Liver (tissue), 9 donors: Measurements from ENCODE around the gene NSD1. TPM values are rescaled to one million over a fixed set of nuclear protein-coding genes. Genes with fewer than 3 reads are reported as not detected.

ENCODE experiments used
- DNase-seq: peaks from one replicate; pipeline ENCODE4 v3.0.0-alpha.2; 2017; ENCODE audit warnings: low spot score
- H3K27ac ChIP-seq, 2 donors: one replicate each; pipeline ENCODE4 v1.7.0; 2013; ENCODE audit warnings: inconsistent platforms in 2 of 2, low read length in 2 of 2, control low read depth in 1 of 2, low read depth in 1 of 2, mild to moderate bottlenecking in 1 of 2
- H3K27me3 ChIP-seq, 4 donors: one replicate each; pipeline versions ENCODE4 v1.6.1 to v1.7.0; 2013; ENCODE audit warnings: low read length in 3 of 4, inconsistent platforms in 1 of 4, mild to moderate bottlenecking in 1 of 4, moderate library complexity in 1 of 4; ENCODE audit not compliant: control insufficient read depth in 4 of 4, insufficient read depth in 4 of 4
- H3K36me3 ChIP-seq, 4 donors: one replicate each; pipeline versions ENCODE4 v1.6.1 to v1.7.0; 2013; ENCODE audit warnings: low read length in 3 of 4, mild to moderate bottlenecking in 3 of 4, low read depth in 1 of 4, moderate library complexity in 1 of 4; ENCODE audit not compliant: control insufficient read depth in 4 of 4, insufficient read depth in 3 of 4
- H3K4me1 ChIP-seq, 4 donors: one replicate each; pipeline versions ENCODE4 v1.6.1 to v1.7.0; 2013; ENCODE audit warnings: low read length in 3 of 4, mild to moderate bottlenecking in 3 of 4, moderate library complexity in 1 of 4; ENCODE audit not compliant: control insufficient read depth in 4 of 4, insufficient read depth in 4 of 4
- H3K4me3 ChIP-seq, 3 donors: one replicate each; pipeline versions ENCODE4 v1.6.1 to v1.7.0; 2013; ENCODE audit warnings: low read length in 3 of 3, control low read depth in 1 of 3, low read depth in 1 of 3, mild to moderate bottlenecking in 1 of 3
- H3K9ac ChIP-seq, 2 donors: one replicate each; pipeline ENCODE4 v1.7.0; 2013; ENCODE audit warnings: low read length in 2 of 2, mild to moderate bottlenecking in 2 of 2, moderate library complexity in 2 of 2, control low read depth in 1 of 2, low read depth in 1 of 2
- H3K9me3 ChIP-seq, 4 donors: one replicate each; pipeline versions ENCODE4 v1.6.1 to v1.7.0; 2013; ENCODE audit warnings: low read length in 3 of 4; ENCODE audit not compliant: control insufficient read depth in 4 of 4
- ATF3 ChIP-seq: IDR thresholded peaks from 2 replicates; pipeline ENCODE4 v1.6.1; 2016; ENCODE audit warnings: antibody characterized with exemption
- CTCF ChIP-seq: fragments of 150-350 bp; IDR thresholded peaks from 2 replicates; pipeline ENCODE4 v1.5.1; 2017; ENCODE audit warnings: improper control_type of control experiment, low read depth, low read length; ENCODE audit not compliant: missing input control
- EGR1 ChIP-seq, 2 donors: IDR thresholded peaks; 2 replicates each; pipeline ENCODE4 v1.6.1; 2016 to 2018; ENCODE audit warnings: antibody characterized with exemption in 2 of 2, low read depth in 2 of 2
- HNF4A ChIP-seq, 2 donors: conservative IDR thresholded peaks; 2 replicates each; pipeline ENCODE4 v1.6.1; 2016; ENCODE audit warnings: antibody characterized with exemption in 2 of 2, mild to moderate bottlenecking in 2 of 2
- MAX ChIP-seq: IDR thresholded peaks from 2 replicates; pipeline ENCODE4 v1.6.1; 2016; ENCODE audit warnings: antibody characterized with exemption
- NR2F2 ChIP-seq: IDR thresholded peaks from 2 replicates; pipeline ENCODE4 v1.6.1; 2016; ENCODE audit warnings: antibody characterized with exemption
- RAD21 ChIP-seq, 2 donors: IDR thresholded peaks; 2 replicates each; pipeline ENCODE4 v1.6.1; 2016; ENCODE audit warnings: antibody characterized with exemption in 2 of 2, mild to moderate bottlenecking in 2 of 2
- REST ChIP-seq: IDR thresholded peaks from 2 replicates; pipeline ENCODE4 v1.6.1; 2016; ENCODE audit warnings: antibody characterized with exemption, mild to moderate bottlenecking
- RXRA ChIP-seq, 2 donors: IDR thresholded peaks; 2 replicates each; pipeline ENCODE4 v1.6.1; 2017 to 2018; ENCODE audit warnings: antibody characterized with exemption in 2 of 2, mild to moderate bottlenecking in 1 of 2
- SP1 ChIP-seq: IDR thresholded peaks from 2 replicates; pipeline ENCODE4 v1.6.1; 2018; ENCODE audit warnings: antibody characterized with exemption, mild to moderate bottlenecking
- YY1 ChIP-seq: IDR thresholded peaks from 2 replicates; pipeline ENCODE4 v1.6.1; 2016; ENCODE audit warnings: antibody characterized with exemption, mild to moderate bottlenecking
- WGBS: extraction: QIAGEN DNeasy Blood & Tissue Kit; methylation state at CpG from one replicate; pipeline ENCODE4 v1.1.7; 2013; 5-methylcytosine and 5-hydroxymethylcytosine counted together
- polyA plus RNA-seq, 2 donors: library from polyadenylated mRNA; stranded (reverse) in 1 of 2; unstranded in 1 of 2; fragments of 200-250 nt in 1 of 2; fragments of >200 nt in 1 of 2; fragmentation: Nextera tagmentation in 1 of 2; extraction: Ambion mirVana in 1 of 2; gene quantifications; one replicate each; pipeline versions ENCODE4 v1.2.1 to v1.2.3, GENCODE V29; 2013 to 2015
- total RNA-seq, 2 donors: library from RNA; depleted of rRNA; stranded (reverse); fragments of >200 nt; gene quantifications; one replicate each; pipeline ENCODE4 v1.2.3, GENCODE V29; 2014
- donor health status: healthy.
- donor health status: healthy.
- donor health status: healthy.
- donor health status: healthy.
- donor health status: healthy.

Gene NSD1
- total and polyA plus RNA-seq, 4 donors = 5.3 to 34.1 (median 19.3) TPM

- Histone ChIP-seq H3K4me1 (no peaks in the 10 kb centered on the region), H3K36me3 (peaks cover 8 to 44% (median 36%) of the 10 kb centered on the region in 4 donors), H3K27ac (no peak overlapping the region), H3K27me3 (no peaks in the 10 kb centered on the region), H3K9ac (no peak overlapping the region), H3K4me3 (no peak overlapping the region), H3K9me3 (no peaks in the 10 kb centered on the region)
- no peak for DNase-seq
- TF ChIP-seq EGR1 (IDR thresholded peaks at IDR 0.05; ENCODE audit: low read depth in 2 of 2) (no peak), RXRA (IDR thresholded peaks at IDR 0.05) (no peak), CTCF (no peak), NR2F2 (no peak), RAD21 (IDR thresholded peaks at IDR 0.05) (no peak), YY1 (no peak), MAX (no peak), ATF3 (no peak), HNF4A (conservative IDR thresholded peaks at IDR 0.05) (no peak), REST (no peak)
These were observed 108.2 kb downstream of the NSD1 start for GRCh38 chr5:177241768-177242167.

GRCh38 chr5:177242304-177242703 is 108.7 kb downstream of the NSD1 start:
- Histone ChIP-seq H3K9ac (no peak overlapping the region), H3K27ac (no peak overlapping the region), H3K9me3 (no peaks in the 10 kb centered on the region), H3K27me3 (no peaks in the 10 kb centered on the region), H3K4me1 (no peaks in the 10 kb centered on the region), H3K36me3 (peaks cover 10 to 48% (median 39%) of the 10 kb centered on the region in 4 donors), H3K4me3 (no peak overlapping the region)
- DNase-seq = no peak
- TF ChIP-seq SP1 (no peak), CTCF (no peak), YY1 (no peak), EGR1 (IDR thresholded peaks at IDR 0.05; ENCODE audit: low read depth in 2 of 2) (no peak)
- 94% methylated on average over 5 of the region's 5 CpGs for WGBS
